SU-DHL-6 (cell line): ENCODE results near the gene BLCAP.

Source experiments
- CTCF ChIP-seq: fragments of 200-600 bp; sonication (generic); IDR thresholded peaks from one replicate; pipeline ENCODE4 v1.5.1; 2017; ENCODE audit warnings: antibody characterized with exemption, mild to moderate bottlenecking, low read length, moderate library complexity; ENCODE audit not compliant: insufficient read depth, poor library complexity, severe bottlenecking
- EZH2phosphoT487 ChIP-seq: fragments of 200-600 bp; sonication (generic), shearing (Covaris generic); conservative IDR thresholded peaks from 2 replicates; pipeline ENCODE4 v1.6.1; 2018; ENCODE audit warnings: mild to moderate bottlenecking, antibody characterized with exemption, low read length, moderate library complexity, mixed read lengths

GRCh38 chr20:37526839-37527637 lies 638 bp downstream of the BLCAP start:
- no peak for TF ChIP-seq CTCF
- TF ChIP-seq EZH2phosphoT487 = no peak
